GM19035 (cell line): ENCODE measurements around the gene LRMDA.
"Not testable (repeated sequence)": the region's sequence is repeated elsewhere in the genome, so short reads cannot be mapped to it uniquely, and the experiment has no call there.

Experiments used
- ATAC-seq: cut with Tn5 transposase; IDR thresholded peaks from one replicate; pipeline ENCODE4 v1.9.1; 2021; ENCODE audit not compliant: unreplicated experiment

Gene LRMDA

GRCh38 chr10:75730847-75731246, 299.4 kb downstream of the LRMDA start:
- no peak for ATAC-seq

- no peak for ATAC-seq
Observed at GRCh38 chr10:75733135-75733890, 301.9 kb downstream of the LRMDA start.

- no peak for ATAC-seq
Observed at GRCh38 chr10:75736151-75736640, 304.8 kb downstream of the LRMDA start.

- no peak for ATAC-seq
Observed at GRCh38 chr10:75736889-75737579, 305.6 kb downstream of the LRMDA start.

- ATAC-seq, result no peak
Observed at GRCh38 chr10:75737580-75737949, 306.1 kb downstream of the LRMDA start.

- ATAC-seq, result no peak
Observed at GRCh38 chr10:75738924-75739323, 307.5 kb downstream of the LRMDA start.

- no peak for ATAC-seq
Observed at GRCh38 chr10:75739414-75740143, 308.2 kb downstream of the LRMDA start.

GRCh38 chr10:75740541-75740940, 309.1 kb downstream of the LRMDA start:
- ATAC-seq, result no peak

- ATAC-seq, result no peak
Observed at GRCh38 chr10:75742355-75742754, 310.9 kb downstream of the LRMDA start.

GRCh38 chr10:75743291-75743778, 311.9 kb downstream of the LRMDA start:
- no peak for ATAC-seq

GRCh38 chr10:75744261-75744660, 312.8 kb downstream of the LRMDA start:
- ATAC-seq, result no peak

- ATAC-seq, result no peak
Observed at GRCh38 chr10:75746356-75746755, 314.9 kb downstream of the LRMDA start.

- ATAC-seq, result not testable (repeated sequence)
Observed at GRCh38 chr10:75750093-75750875, 318.9 kb downstream of the LRMDA start.

GRCh38 chr10:75751232-75751631, 319.8 kb downstream of the LRMDA start:
- no peak for ATAC-seq

GRCh38 chr10:75753621-75754020, 322.2 kb downstream of the LRMDA start:
- ATAC-seq, result no peak

GRCh38 chr10:75754096-75754831, 322.8 kb downstream of the LRMDA start:
- ATAC-seq, result no peak

GRCh38 chr10:75755528-75755927, 324.1 kb downstream of the LRMDA start:
- ATAC-seq, result no peak

- no peak for ATAC-seq
Observed at GRCh38 chr10:75761289-75761688, 329.9 kb downstream of the LRMDA start.

GRCh38 chr10:75762431-75762802, 331.0 kb downstream of the LRMDA start:
- no peak for ATAC-seq

GRCh38 chr10:75763652-75764051, 332.2 kb downstream of the LRMDA start:
- no peak for ATAC-seq
